HG02571 (cell line): ENCODE results near the gene ATF3.
"Not testable (repeated sequence)": the region's sequence is repeated elsewhere in the genome, so short reads cannot be mapped to it uniquely, and the experiment has no call there.

Experiments used
- ATAC-seq: cut with Tn5 transposase; IDR thresholded peaks from one replicate; pipeline ENCODE4 v1.9.1; 2021; ENCODE audit warnings: mild to moderate bottlenecking, moderate library complexity; ENCODE audit not compliant: unreplicated experiment

ATF3 gene

DNA sequence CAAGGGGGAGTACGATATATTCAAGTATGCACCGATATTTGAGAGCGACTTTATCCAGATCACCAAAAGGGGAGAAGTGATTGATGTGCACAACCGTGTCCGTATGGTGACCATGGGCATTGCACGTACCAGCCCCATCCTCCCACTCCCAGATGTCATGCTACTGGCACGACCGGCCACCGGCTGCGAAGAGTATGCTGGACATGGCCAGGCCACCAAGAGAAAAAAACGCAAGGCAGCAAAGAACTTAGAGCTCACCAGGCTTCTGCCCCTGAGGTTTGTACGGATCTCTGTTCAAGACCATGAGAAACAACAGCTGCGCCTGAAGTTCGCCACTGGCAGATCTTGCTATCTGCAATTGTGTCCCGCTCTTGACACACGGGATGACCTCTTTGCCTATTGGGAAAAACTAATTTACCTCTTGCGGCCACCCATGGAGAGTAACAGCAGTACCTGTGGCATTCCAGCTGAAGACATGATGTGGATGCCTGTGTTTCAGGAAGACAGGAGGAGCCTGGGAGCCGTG is 16.5 kb downstream of the ATF3 start:
- no peak for ATAC-seq

DNA sequence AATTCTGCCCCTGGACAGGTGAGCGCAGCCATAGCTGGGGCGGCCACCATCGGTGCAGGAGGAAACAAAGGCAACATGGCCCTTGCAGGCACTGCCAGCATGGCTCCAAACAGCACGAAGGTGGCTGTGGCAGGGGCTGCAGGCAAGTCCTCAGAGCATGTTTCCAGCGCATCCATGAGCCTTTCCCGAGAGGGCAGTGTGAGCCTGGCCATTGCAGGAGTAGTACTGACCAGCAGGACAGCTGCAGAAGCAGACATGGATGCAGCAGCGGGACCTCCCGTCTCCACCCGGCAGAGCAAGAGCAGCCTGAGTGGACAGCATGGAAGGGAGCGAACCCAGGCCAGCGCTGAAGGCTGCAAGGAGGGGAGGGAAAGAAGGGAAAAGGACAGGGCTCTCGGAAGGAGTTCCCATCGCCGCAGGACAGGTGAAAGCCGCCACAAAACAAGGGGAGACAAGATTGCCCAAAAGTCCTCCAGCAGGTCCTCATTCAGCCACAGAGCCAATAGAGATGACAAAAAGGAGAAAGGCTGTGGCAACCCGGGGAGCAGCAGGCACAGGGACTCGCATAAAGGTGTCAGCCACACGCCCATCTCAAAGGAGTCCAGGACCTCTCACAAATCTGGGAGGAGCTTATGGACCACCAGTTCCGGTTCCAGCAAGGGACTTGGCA is 17.4 kb downstream of the ATF3 start:
- no peak for ATAC-seq

DNA sequence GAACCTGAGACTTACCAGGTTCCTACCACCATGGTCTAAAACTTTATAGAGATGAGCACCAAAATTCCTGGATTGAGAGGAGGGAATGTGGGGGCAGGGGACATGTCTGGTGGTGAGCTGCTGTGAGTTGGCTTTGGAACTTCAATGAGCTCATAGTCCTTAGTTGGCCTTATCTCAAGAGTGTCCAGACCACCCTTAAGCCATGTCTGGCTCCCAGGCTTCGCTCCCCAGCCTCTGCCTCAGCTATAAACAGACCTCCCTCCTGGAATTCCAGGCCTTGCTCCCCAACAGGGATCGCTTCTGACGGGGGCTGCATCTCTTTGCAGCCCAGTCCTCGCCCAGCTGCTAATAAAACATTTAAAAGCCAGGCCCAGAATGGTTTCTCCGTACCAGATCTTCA is 19.5 kb downstream of the ATF3 start:
- ATAC-seq = no peak

DNA sequence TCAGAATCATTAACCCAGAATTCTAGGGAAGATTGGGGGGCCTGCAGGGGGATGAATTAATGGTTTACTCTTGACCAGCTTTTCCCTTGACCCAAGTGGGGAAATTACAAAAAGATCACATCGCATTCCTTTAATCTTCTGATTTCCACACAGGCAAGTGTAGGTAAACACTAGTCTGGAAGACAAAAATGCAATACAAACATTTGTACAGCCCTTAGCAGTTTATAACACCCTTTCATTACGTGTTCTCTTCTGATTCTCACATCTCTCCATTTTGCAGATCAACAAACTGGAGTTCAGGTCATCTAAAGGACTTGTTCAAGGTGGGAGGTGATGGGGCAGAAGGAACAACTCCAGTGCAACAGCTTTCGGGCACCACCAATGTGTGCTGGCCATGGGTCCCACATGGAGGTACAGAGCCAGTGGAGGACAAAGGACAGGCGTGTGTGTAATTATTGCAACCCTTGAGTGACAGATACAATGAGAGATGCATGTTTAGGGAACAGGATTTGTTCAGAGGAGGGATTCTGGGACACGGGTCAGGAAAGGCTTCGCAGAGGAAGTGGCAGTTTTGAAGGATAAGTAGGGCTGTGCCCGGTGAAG is 20.4 kb downstream of the ATF3 start:
- ATAC-seq = no peak

DNA sequence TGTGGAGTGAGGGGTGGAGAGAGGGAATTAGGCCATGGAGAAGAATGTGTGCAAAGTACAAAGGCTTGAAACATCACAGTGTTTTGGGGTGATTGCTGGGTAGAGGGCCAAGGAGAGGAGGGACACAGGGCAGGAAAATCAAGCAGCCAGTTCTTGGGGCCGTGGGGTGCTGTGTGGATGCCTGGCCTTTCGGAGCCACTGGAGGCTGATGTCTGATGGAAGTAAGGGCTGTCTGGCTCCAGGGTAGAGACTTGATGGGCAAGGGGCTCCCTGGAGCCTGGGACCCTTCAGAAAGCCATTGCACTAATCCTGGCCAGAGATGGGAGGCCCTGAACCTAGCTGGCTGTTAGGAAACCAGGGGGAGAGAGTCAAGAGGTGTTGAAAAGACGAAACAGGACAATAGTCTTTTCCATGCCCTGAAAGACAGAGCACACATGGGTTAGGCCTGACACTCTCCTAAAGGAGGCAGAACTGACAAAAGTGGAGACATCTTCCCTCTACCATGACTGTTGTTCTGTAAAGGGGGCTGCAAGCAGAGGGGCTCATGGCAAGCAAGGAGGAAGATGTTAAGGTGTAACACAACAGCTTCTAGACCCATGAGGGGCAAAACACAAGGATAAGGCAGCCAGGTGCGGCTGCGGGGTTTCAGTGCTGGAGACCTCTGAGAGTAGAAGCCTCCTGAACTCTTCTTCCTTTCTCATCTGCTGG is 21.0 kb downstream of the ATF3 start:
- no peak for ATAC-seq

DNA sequence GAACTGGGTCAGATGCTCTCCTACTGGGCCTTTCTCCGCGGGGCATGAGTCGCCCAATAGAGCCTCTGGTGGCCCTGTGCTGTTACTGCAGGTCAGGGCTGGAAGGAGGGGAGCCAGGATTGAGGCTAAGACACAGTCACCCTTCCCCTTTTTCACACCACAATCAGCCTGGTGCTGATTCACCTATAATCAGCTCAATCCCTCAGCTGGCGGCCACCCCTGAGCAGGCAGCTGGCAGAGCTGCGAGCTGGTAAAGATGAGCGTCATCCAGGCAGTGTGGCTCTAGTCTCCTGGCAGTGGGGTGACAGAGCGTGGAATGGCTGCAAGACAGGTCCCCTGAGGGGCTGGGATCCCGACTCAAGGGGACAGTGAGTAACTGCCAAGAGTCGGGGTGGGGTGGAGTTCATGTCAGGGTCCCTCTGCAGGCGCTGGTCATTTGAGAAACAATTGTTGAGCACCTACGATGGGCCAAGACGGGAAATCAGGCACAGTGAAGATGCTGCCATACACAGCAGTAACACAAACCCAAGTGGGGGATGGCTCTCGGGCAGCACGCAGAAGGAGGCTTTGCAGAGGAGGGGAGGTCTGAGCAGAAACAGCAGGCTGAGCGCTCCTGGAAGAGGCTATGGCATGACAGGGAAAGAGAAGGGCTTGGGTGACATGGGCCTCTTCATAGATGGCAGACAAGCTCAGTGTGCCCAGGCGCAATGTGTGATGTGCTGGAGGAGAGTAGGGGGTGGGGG is 21.8 kb downstream of the ATF3 start:
- peak; percentile 93 for ATAC-seq

DNA sequence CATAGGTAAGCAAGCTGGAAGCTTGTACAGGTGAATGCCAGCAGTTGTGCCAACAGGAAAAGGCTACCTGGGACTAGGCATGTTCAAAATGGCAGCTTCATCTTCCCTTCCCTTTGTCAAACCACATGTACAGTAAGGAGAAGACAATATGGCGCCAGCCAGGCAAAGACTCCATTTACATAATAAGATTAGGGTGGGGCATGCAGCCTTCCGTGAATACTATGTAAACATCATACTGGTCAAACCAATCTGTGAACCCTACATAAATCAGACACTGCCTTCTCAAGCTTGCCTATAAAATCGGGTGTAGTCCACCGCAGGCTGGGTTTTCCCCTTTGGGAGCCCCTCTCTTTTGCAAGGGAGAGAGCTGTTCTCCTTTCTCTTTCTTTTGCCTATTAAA is 24.6 kb downstream of the ATF3 start:
- no peak for ATAC-seq

DNA sequence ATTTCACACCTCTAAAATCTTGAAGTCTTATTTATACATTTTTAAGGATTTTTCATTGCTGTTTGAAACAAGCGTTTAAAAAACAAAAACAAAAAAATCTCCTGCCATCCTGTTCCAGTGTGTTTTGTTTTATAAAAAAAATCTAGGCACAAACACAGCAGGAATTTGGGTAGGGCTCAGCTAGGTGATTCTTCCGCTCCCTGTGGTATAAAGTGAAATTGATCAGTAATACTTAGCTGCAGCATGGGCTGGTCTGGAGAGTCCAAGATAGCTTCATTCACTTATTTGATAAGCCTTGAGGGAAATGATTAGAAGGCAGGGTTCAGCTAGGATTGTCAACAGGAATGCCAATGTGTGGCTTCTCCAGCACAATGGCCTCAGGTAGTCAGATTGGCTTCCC is 25.7 kb downstream of the ATF3 start:
- ATAC-seq = no peak

DNA sequence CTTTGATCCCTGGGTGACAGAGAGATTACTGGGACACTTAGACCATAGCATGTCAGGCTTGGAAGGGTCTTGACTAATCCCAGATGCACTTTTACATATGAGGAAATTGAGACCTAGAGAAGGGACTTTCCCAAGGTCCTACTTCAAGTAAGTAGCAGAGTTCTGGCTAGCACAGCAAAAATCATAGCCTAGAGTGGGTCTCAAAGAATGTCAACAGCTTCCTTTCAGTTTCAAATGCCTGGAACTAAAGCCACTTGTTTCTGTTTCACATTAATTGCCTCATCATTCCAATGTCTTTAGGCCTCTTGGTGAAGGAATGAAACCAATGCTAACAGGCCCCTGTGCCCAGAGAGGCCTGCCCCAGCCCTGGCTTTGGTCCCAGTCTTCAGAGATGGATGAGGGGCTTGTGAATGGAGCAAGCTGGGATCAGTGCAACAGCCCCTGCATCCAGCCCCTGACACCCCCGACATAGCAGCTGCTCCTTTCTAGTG is 26.6 kb downstream of the ATF3 start:
- ATAC-seq = no peak

DNA sequence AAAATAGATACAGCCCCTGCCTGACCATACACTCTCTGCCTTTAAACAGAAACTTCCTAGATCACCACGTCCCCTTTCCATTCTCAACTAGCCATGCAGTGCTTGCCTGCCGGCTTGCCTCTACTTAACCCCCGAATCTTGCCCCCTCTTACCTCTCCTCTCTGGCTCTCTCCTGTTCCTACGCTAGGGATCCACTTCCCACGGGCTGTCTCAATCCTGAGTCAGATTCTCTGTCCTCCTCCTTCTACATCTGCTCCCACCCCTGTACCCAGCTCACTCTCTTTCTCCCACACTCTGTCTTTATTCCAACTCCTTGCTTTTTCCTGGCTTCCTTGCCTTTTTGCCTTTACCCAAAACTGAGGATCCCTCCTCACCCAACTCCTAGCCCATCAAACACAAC is 29.3 kb downstream of the ATF3 start:
- ATAC-seq = no peak

DNA sequence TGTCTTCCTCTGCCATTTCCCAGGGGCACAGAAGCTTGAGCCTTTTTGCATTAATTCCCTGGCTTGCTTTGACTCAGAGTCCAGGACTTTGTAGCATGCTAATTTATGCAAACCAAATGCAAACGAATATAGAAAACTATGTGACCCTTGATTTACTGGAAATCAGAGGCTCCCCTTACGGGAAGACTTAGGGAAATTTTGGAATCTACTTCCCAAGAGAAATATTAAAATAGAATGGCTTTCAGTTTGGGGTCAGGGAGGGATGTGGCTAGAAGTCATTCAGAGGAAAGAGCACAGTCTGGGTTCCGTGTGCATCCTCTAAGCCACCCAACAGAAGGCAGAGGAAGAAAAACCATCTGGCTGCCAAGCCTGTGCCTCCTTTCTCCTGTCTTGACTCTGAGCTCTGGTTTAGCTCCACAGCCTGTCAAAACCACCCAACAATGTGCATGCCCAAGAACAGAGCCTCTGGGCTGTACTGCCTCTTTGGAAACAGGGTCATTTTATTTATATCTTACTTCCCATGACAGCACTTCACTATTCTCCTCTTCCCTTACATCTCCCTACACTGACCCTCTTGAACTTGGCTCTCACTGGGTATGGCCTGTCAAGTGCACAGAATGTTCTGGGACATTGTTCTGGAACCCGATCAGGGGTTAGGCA is 30.1 kb downstream of the ATF3 start:
- ATAC-seq = no peak

DNA sequence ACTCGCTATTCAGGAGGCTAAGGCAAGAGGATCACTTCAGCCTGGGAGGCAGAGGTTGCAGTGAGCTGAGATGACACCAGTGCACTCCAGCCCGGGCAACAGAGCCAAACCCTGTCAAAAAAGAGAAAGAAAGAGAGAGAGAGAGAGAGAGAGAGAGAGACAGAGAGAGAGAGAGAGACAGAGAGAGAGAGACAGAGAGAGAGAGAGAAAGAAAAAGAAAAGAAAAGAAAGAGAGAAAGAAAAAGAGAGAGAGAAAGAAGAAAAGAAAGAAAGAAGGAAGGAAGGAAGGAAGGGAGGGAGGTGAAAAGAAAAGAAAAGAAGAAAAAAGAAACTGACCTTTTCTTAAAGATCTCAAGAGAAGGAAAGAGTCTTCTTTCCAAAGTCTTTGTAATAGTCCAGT is 31.0 kb downstream of the ATF3 start:
- ATAC-seq = not testable (repeated sequence)

DNA sequence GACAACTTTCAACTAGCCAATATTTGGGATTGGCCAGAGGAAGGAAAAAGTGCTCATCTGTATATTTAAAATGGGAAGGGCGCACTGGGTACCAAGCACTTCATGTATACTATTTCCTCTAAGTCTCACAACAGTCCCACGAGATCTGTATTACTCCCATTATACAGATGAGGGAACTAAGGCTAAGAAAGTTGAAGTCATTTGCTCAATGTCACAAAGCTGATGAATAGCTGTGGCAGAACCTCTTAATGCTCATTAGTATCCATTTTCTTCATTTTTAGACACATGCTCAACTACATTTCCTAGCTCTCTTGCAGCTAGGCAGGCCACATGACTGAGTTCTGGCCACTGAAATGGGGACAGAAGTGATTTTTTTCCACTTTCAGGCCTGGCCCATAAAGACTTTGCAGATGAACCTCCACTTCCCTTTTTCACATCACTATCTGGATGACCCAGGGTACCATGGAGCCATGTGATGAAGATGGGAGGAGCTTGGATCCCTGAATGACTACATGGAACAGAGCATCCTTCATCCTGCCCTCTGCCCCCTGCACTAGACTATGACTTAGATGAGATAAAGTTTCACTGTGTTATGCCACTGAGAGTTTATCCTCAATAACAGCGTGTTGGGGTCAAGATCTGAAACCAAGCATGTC is 31.8 kb downstream of the ATF3 start:
- no peak for ATAC-seq

DNA sequence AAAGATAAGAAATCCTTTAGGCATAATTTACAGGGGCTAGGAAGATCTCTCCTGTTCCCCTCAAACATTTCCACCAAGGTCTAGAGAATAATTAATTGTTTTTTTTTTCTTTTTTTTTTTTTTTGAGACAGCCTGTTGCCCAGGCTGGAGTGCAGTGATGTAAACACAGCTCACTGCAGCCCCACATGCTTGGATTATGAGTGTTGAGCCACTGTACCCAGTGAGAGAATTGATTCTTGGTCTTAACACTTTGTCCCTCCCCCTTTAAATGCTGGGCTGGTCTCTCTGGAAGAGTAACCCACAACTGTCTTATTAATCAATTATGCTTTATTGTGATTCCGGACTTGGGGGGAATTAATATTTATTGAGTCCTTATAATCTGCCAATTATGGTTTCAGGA is 33.4 kb downstream of the ATF3 start:
- no peak for ATAC-seq

DNA sequence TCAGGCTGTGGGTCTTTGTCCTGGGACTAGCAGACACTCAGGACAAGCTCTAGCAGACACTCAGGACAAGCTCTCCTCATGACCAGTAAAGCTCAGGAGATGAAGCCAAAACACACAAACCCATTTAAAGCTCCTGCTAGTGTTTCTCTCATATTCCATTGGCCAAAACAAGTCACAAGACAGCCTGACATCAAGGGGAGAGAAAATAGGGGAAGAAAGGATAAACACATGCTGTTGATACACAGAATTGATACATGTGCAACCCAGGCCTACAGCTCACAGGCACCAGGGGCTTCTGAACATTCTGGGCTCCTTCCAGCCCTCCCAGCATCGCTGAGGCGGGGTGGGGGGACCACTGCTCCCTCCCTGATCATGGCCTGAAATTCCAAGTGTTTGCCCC is 35.3 kb downstream of the ATF3 start:
- no peak for ATAC-seq

DNA sequence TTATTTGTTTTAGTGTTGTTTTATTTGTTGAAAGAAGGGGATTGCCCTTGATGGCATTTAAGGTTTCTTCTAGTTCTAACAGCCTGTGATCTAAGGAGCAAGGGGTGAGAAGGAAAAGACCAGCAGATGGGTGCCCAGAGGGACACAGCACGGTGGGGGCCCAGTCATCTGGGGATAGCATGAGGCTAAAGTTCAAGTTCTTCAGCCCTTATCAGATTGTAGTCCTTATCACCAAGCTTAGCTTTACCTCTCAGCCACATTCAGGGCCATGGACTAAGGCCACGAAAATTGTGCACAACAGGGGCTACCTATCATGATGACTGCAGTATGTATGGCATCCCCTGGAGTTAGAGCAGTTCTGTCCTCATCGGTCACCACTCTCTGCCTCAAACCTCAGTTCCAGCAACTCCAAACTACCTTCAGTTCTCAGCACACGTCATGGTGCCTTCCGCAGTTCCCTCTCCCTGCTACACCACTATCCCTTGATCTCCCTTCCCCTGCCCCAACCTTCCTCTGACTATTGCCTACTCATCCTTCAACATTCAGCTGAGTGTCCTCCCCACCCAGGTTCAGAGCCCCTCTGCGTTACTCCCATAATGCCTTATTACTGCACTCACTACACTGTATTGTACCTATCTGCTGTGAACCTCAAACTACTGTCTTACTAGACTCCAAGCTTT is 36.4 kb downstream of the ATF3 start:
- ATAC-seq = no peak

DNA sequence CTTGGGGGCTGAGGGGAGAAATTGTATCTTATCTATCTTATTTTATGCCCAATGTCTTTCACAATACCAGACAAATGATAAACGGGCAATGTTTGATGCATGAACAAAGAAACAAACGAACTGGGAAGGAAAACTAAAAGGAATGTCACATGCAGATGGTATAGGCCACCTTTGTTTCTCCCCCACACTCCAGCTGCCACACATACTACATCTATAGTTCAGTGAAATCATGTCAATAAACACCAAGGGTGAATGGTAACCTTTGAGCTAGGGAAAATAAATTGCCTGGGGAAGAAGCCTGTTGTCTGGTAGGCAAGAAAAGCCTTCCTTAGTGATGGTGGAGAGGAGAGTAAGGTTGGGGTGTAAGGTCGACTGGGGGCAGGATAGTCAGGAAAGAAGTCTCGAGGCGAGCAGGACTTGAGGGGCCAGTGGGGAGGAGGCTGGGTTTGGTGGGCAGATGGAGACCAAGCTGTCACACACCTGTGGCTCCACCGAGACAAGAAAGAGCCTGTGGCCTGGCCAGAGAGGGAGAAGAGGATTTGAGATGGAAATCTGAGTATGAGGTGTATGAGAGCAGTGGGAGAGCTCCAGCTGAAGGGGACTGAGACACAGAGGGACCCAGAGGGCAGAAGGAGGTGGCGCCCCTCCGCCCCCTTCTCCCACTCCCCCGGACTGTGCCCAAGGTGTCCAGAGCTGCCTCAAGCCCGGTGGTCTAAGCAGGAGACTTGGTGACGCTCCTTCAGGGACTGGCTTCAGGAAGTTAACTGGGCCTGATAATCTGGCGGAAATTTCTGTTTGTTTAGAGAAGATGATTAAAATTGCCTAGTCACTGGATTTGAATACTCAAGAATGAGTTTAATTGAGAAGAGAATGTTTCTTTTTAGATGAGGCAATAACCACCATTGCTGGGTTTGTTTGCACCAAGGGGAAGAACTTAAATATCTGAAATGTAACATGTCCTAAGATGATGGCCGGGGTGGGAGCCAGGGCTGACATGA is 37.3 kb downstream of the ATF3 start:
- ATAC-seq = no peak

DNA sequence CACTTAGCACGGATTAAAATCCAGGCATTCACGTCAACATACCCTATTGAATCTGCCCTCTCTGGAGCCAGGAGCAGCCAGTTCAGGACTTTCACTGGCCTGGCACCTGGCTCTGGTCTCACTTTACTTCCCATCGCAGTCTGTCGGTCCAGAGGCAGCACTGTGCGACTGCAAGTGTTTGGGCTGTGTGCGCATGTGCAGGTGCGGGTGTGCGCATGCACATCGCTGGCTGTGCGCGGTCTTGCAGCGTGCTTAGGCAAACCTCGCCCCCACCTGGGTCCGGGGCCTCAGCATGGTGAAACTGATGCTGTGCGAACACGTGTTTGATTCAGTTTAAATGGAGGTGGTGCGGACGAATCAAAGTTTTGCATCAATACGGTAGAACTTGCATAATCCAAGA is 38.0 kb downstream of the ATF3 start:
- ATAC-seq = no peak

DNA sequence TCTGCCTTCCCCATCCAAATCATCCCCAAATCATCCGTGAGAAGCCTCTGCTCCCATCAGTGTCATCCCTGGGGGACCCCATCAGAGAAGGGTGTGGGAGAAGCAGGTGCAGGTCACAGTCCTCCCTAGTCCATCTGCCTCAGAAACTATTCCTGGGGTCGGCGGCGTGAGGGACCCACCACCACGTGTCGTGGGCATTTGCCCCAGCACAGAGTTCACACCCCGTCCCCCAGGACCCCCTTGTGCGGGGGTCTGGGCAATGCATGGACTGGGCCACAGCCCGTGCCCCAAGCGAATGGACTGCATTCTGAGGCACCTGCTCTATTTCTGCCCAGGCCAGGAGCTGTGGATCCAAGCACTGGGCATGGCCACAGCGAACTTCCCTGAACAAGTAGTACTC is 38.4 kb downstream of the ATF3 start:
- no peak for ATAC-seq
